Upper lobe of left lung (tissue), 4 donors: Measurements from ENCODE around the gene EPM2A.

Experiments used
- EP300 ChIP-seq, 4 donors: sonication (generic); formaldehyde crosslinking; IDR thresholded peaks; one replicate each; pipeline ENCODE4 v1.5.1; 2017; ENCODE audit warnings: antibody characterized with exemption in 4 of 4, control low read depth in 2 of 4
- POLR2A ChIP-seq, 4 donors: fragments of 450-650 bp; IDR thresholded peaks; one replicate each; pipeline ENCODE4 v1.5.1; 2016 to 2017; ENCODE audit warnings: antibody characterized with exemption in 4 of 4, mild to moderate bottlenecking in 2 of 4
- TF ChIP-seq, protein P1 (sequence below), 6 experiments: fragments of 450-650 bp in 4 of 6; fragments of 200-600 bp in 2 of 6; sonication (generic) in 2 of 6; IDR thresholded peaks; one replicate each; pipeline ENCODE4 v1.5.1; 2016 to 2019; ENCODE audit warnings: antibody characterized with exemption in 6 of 6

DNA sequence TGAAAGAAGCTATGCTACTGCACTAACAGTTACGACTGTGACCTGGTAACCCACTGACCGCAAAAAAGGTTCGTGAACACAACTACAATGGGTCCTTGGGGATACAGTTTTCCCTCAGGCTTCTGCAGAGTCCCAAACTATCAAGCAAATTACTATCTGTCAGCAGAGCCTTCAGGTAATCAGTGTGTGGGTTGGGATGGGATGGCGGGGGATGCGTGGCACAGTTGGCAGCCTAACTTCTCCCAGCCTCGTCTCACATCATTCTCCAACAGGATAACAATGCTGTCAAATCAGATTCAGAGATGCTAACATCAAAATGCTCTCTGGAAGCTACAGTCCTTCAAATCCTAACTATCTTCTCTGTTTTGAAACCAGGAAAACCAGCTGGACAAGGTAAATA is 102.3 kb downstream of the EPM2A start:
- TF ChIP-seq, protein P1, sequence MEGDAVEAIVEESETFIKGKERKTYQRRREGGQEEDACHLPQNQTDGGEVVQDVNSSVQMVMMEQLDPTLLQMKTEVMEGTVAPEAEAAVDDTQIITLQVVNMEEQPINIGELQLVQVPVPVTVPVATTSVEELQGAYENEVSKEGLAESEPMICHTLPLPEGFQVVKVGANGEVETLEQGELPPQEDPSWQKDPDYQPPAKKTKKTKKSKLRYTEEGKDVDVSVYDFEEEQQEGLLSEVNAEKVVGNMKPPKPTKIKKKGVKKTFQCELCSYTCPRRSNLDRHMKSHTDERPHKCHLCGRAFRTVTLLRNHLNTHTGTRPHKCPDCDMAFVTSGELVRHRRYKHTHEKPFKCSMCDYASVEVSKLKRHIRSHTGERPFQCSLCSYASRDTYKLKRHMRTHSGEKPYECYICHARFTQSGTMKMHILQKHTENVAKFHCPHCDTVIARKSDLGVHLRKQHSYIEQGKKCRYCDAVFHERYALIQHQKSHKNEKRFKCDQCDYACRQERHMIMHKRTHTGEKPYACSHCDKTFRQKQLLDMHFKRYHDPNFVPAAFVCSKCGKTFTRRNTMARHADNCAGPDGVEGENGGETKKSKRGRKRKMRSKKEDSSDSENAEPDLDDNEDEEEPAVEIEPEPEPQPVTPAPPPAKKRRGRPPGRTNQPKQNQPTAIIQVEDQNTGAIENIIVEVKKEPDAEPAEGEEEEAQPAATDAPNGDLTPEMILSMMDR (IDR thresholded peaks at IDR 0.05) = no peak
- no peak for TF ChIP-seq EP300 (IDR thresholded peaks at IDR 0.05)
- no peak for TF ChIP-seq POLR2A (IDR thresholded peaks at IDR 0.05)
